Lower lobe of right lung (tissue), 2 donors: ENCODE data around the gene POC1A. TPM values are rescaled to one million over a fixed set of nuclear protein-coding genes. Genes with fewer than 3 reads are reported as not detected.

Experiments used
- ATAC-seq, 2 donors: fragments of 200-7000 bp; cut with Tn5 transposase; one replicate each; pipeline ENCODE4 v1.9.1; 2020 to 2022; ENCODE audit warnings: mild to moderate bottlenecking in 2 of 2, moderate library complexity in 2 of 2
- DNase-seq: peaks from one replicate; pipeline ENCODE4 v3.0.0-alpha.2; 2020
- H3K27ac ChIP-seq: fragments of 200-600 bp; one replicate; pipeline ENCODE4 v1.8.0; 2022
- H3K27me3 ChIP-seq: fragments of 200-600 bp; one replicate; pipeline ENCODE4 v1.8.0; 2022; ENCODE audit warnings: low read depth
- H3K36me3 ChIP-seq: fragments of 200-600 bp; one replicate; pipeline ENCODE4 v1.8.0; 2022; ENCODE audit warnings: mild to moderate bottlenecking
- H3K4me1 ChIP-seq: fragments of 200-600 bp; one replicate; pipeline ENCODE4 v1.8.0; 2022
- H3K4me3 ChIP-seq: fragments of 200-600 bp; one replicate; pipeline ENCODE4 v1.8.0; 2022; ENCODE audit warnings: mild to moderate bottlenecking
- H3K9me3 ChIP-seq: fragments of 200-600 bp; one replicate; pipeline ENCODE4 v1.8.0; 2022
- CTCF ChIP-seq: fragments of 200-600 bp; IDR thresholded peaks from one replicate; pipeline ENCODE4 v1.8.0; 2022; ENCODE audit warnings: antibody characterized with exemption, mild to moderate bottlenecking
- intact Hi-C: fragments of 100-400 bp; cut with DNase I; formaldehyde crosslinking; loops from one replicate; pipeline ENCODE4 v1.11.0; 2022
- total RNA-seq: library from RNA; stranded (reverse); fragmentation: NEBNext Ultra II Directional; extraction: Animal tissue kit (Norgen Biotek cat#: 25700); gene quantifications from one replicate; pipeline ENCODE4 v1.2.1, GENCODE V29; 2021
- donor health status: DM: no; HTN: yes; CAD: no; lungs with severe emphysema.

POC1A gene
- total RNA-seq, 1 donor from 2014 or later = 2.7 TPM

GRCh38 chr3:52122491-52122890 is 31.7 kb downstream of the POC1A start:
- H3K36me3 ChIP-seq = no peaks in the 10 kb centered on the region
- H3K27ac ChIP-seq = peak overlapping the region; percentile 76
- no peak overlapping the region for H3K4me3 ChIP-seq
- ATAC-seq (no peak), DNase-seq (peak; percentile 48)
- H3K27me3 ChIP-seq = no peaks in the 10 kb centered on the region
- H3K4me1 ChIP-seq = peaks cover 43% of the 10 kb centered on the region
- no peaks in the 10 kb centered on the region for H3K9me3 ChIP-seq
- intact Hi-C loops = loop anchor here (10.0 kb wide), 1 partner anchor 108 kb away; no protein-coding TSS in a partner anchor
- no peak for TF ChIP-seq CTCF

GRCh38 chr3:52121813-52122212 is 32.4 kb downstream of the POC1A start:
- no peak for TF ChIP-seq CTCF
- Histone ChIP-seq H3K27me3 (no peaks in the 10 kb centered on the region), H3K4me3 (no peak overlapping the region), H3K4me1 (peaks cover 43% of the 10 kb centered on the region), H3K27ac (peak overlapping the region; percentile 76), H3K9me3 (no peaks in the 10 kb centered on the region), H3K36me3 (no peaks in the 10 kb centered on the region)
- intact Hi-C loops = loop anchor here (10.0 kb wide), 1 partner anchor 107 kb away; no protein-coding TSS in a partner anchor
- peak; percentile 19 to 20 for ATAC-seq
- DNase-seq = peak; percentile 47

GRCh38 chr3:52121464-52121805 is 32.8 kb downstream of the POC1A start:
- Histone ChIP-seq H3K4me3 (no peak overlapping the region), H3K27ac (peak overlapping the region; percentile 76), H3K9me3 (no peaks in the 10 kb centered on the region), H3K27me3 (no peaks in the 10 kb centered on the region), H3K36me3 (no peaks in the 10 kb centered on the region), H3K4me1 (peaks cover 43% of the 10 kb centered on the region)
- no peak for TF ChIP-seq CTCF
- DNase-seq (peak; percentile 62), ATAC-seq (peak in 1 of 2 donors; percentile 54)
- intact Hi-C loops = loop anchor here (10.0 kb wide), 1 partner anchor 107 kb away; no protein-coding TSS in a partner anchor

GRCh38 chr3:52120556-52121463 is 33.4 kb downstream of the POC1A start:
- Histone ChIP-seq H3K27me3 (no peaks in the 10 kb centered on the region), H3K4me3 (no peak overlapping the region), H3K27ac (peak overlapping the region; percentile 76), H3K9me3 (no peaks in the 10 kb centered on the region), H3K36me3 (no peaks in the 10 kb centered on the region), H3K4me1 (peaks cover 43% of the 10 kb centered on the region)
- intact Hi-C loops = loop anchor here (10.0 kb wide), 1 partner anchor 106 kb away; no protein-coding TSS in a partner anchor
- TF ChIP-seq CTCF = no peak
- ATAC-seq = no peak
- DNase-seq = peak; percentile 11

DNA sequence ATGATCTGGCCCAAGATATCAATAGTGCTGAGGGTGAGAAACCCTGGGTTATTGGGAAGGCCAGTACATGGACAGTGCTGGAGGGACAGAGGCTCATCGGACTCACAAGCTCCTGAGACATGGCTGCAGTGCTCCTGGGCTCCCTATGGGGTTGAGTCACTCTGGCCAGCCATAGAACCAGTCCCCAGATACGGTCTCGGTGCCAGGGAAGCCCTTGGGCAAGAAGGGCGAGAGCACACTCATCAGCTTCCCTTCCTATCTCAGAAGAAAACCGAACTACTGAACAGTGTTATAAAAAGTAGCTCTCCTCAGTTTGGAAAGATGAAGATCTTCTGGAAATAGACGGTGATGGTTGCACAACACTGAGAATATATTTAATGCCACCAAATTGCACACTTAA is 34.4 kb downstream of the POC1A start:
- intact Hi-C loops = loop anchor here (10.0 kb wide), 1 partner anchor 105 kb away; no protein-coding TSS in a partner anchor
- no peak for ATAC-seq

More for the DNA sequence above, 34.4 kb downstream of the POC1A start:
- H3K4me1 ChIP-seq = peaks cover 43% of the 10 kb centered on the region
- no peaks in the 10 kb centered on the region for H3K9me3 ChIP-seq
- peak; percentile 37 for DNase-seq
- no peak for TF ChIP-seq CTCF
- no peaks in the 10 kb centered on the region for H3K27me3 ChIP-seq
- H3K4me3 ChIP-seq = no peak overlapping the region
- no peak overlapping the region for H3K27ac ChIP-seq
- H3K36me3 ChIP-seq = no peaks in the 10 kb centered on the region
